Fibroblast of lung (primary cell): ENCODE results near the gene ECD. TPM values are rescaled to one million over a fixed set of nuclear protein-coding genes. Genes with fewer than 3 reads are reported as not detected.

Source experiments
- DNase-seq, 2 donors: peaks; one replicate each; pipeline versions ENCODE4 v3.0.0 to v3.0.0-alpha.2; 2010; ENCODE audit warnings: low read depth in 2 of 2
- H2AFZ ChIP-seq: 2 replicates; pipeline ENCODE4 v1.5.1; 2012; ENCODE audit warnings: low read length, control low read depth, inconsistent platforms
- H3K27ac ChIP-seq: 2 replicates; pipeline ENCODE4 v1.5.1; 2011; ENCODE audit warnings: low read length, control low read depth; ENCODE audit not compliant: insufficient read depth
- H3K27me3 ChIP-seq: 2 replicates; pipeline ENCODE4 v1.5.1; 2011; ENCODE audit warnings: mild to moderate bottlenecking, low read length; ENCODE audit not compliant: control insufficient read depth, insufficient read depth
- H3K36me3 ChIP-seq: 2 replicates; pipeline ENCODE4 v1.5.1; 2011; ENCODE audit warnings: low read length; ENCODE audit not compliant: control insufficient read depth, insufficient read depth
- H3K4me1 ChIP-seq: 2 replicates; pipeline ENCODE4 v1.5.1; 2011; ENCODE audit warnings: low read length; ENCODE audit not compliant: control insufficient read depth, insufficient read depth; ENCODE audit errors: extremely low read depth
- H3K4me2 ChIP-seq: 2 replicates; pipeline ENCODE4 v1.5.1; 2011; ENCODE audit warnings: low read length, control low read depth; ENCODE audit not compliant: insufficient read depth; ENCODE audit errors: extremely low read depth
- H3K4me3 ChIP-seq, 4 experiments: fragments of 200-600 bp in 1 of 4; sonication (generic) in 1 of 4; replicated peaks in 1 of 4; 2 replicates each; pipeline ENCODE4 v1.5.1; 2011 to 2016; ENCODE audit warnings: low read length in 4 of 4, low read depth in 3 of 4, mild to moderate bottlenecking in 3 of 4, control low read depth in 2 of 4, inconsistent platforms in 1 of 4, mixed read lengths in 1 of 4; ENCODE audit not compliant: insufficient read depth in 1 of 4; ENCODE audit errors: control extremely low read depth in 1 of 4
- H3K79me2 ChIP-seq: 2 replicates; pipeline ENCODE4 v1.5.1; 2012; ENCODE audit warnings: mild to moderate bottlenecking, low read length, inconsistent platforms; ENCODE audit not compliant: control insufficient read depth, insufficient read depth
- H3K9ac ChIP-seq: 2 replicates; pipeline ENCODE4 v1.5.1; 2011; ENCODE audit warnings: mild to moderate bottlenecking, low read length, control low read depth; ENCODE audit not compliant: insufficient read depth
- H3K9me3 ChIP-seq: 2 replicates; pipeline ENCODE4 v1.5.1; 2012; ENCODE audit warnings: low read depth, low read length; ENCODE audit not compliant: control insufficient read depth, insufficient read depth
- H4K20me1 ChIP-seq: 2 replicates; pipeline ENCODE4 v1.5.1; 2011; ENCODE audit warnings: low read length; ENCODE audit not compliant: control insufficient read depth, insufficient read depth; ENCODE audit errors: extremely low read depth
- EZH2 ChIP-seq: IDR thresholded peaks from 2 replicates; pipeline ENCODE4 v1.5.1; 2012; ENCODE audit warnings: low read length, control low read depth, mild to moderate bottlenecking; ENCODE audit errors: missing control alignments
- polyA plus RNA-seq, 2 donors: library from polyadenylated mRNA; depleted of rRNA in 1 of 2; stranded (reverse) in 1 of 2; unstranded in 1 of 2; fragments of >200 nt; gene quantifications; 2 replicates each; pipeline ENCODE4 v1.2.1, GENCODE V29; 2011 to 2012; ENCODE audit warnings: missing spikeins in 1 of 2
- total RNA-seq: library from RNA; depleted of rRNA; stranded (reverse); fragments of >200 nt; gene quantifications from 2 replicates; pipeline ENCODE4 v1.2.1, GENCODE V29; 2014
- TF ChIP-seq, protein P1 (sequence below), 2 donors: IDR thresholded peaks in 1 of 2; conservative IDR thresholded peaks in 1 of 2; 1 replicate in 1 of 2; 2 replicates in 1 of 2; pipeline ENCODE4 v1.5.1; 2011 to 2012; ENCODE audit warnings: low read length in 2 of 2, control low read depth in 1 of 2, inconsistent platforms in 1 of 2, low read depth in 1 of 2, mild to moderate bottlenecking in 1 of 2

ECD gene
- total and polyA plus RNA-seq, 2 donors (not counting 1 experiment from before 2014, with no cell fraction given): 22.0 to 40.9 TPM

DNA sequence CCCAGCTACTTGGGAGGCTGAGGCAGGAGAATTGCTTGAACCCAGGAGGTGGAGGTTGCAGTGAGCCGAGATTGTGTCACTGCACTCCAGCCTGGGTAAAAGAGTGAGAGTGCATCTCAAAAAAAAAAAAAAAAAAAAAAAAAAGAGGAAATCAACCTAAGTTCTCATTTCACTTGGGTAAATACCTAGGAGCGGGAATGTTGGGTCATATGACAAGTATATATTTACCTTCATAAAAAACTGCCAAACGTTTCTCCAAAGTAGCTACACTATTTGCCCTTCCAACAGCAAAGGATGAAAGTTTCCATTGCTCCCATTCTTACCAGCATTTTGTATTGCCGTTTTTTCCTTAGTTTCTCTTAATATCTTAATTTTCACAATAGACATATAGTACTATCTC is 81.0 kb downstream of the ECD start:
- no peak for TF ChIP-seq EZH2
- TF ChIP-seq, protein P1, sequence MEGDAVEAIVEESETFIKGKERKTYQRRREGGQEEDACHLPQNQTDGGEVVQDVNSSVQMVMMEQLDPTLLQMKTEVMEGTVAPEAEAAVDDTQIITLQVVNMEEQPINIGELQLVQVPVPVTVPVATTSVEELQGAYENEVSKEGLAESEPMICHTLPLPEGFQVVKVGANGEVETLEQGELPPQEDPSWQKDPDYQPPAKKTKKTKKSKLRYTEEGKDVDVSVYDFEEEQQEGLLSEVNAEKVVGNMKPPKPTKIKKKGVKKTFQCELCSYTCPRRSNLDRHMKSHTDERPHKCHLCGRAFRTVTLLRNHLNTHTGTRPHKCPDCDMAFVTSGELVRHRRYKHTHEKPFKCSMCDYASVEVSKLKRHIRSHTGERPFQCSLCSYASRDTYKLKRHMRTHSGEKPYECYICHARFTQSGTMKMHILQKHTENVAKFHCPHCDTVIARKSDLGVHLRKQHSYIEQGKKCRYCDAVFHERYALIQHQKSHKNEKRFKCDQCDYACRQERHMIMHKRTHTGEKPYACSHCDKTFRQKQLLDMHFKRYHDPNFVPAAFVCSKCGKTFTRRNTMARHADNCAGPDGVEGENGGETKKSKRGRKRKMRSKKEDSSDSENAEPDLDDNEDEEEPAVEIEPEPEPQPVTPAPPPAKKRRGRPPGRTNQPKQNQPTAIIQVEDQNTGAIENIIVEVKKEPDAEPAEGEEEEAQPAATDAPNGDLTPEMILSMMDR (conservative IDR thresholded peaks at IDR 0.05 in 1 of 2, IDR thresholded peaks at IDR 0.05 in 1 of 2; ENCODE audit: low read depth in 1 of 2, low read length in 2 of 2): no peak
- Histone ChIP-seq H3K36me3 (no peaks in the 10 kb centered on the region), H3K4me2 (no peak overlapping the region), H4K20me1 (no peaks in the 10 kb centered on the region), H3K27ac (no peak overlapping the region), H3K9ac (no peak overlapping the region), H3K9me3 (no peaks in the 10 kb centered on the region), H2AFZ (no peak overlapping the region), H3K79me2 (peaks cover 78% of the 10 kb centered on the region), H3K4me3 (no peak overlapping the region), H3K27me3 (no peaks in the 10 kb centered on the region), H3K4me1 (peaks cover 13% of the 10 kb centered on the region)
- DNase-seq: no peak

DNA sequence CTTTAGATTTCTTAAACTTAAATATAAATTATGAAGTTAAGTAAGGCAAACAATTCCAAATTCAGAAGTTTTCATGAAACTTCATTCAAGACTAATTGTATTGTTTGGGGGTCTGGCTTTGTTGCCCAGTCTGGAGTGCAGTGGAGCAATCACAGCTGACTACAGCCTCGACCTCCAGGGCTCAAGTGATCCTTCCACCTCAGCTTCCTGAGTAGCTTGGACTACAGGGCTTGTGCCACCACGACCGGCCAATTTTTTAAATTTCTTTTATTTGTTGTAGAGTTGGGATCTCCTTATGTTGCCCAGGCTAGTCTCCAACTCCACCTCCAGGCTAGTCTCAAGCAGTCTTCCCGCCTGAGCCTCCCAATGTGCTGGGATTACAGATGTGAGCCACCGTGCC is 83.6 kb downstream of the ECD start:
- no peak overlapping the region for H3K4me2 ChIP-seq
- peaks cover 13% of the 10 kb centered on the region for H3K4me1 ChIP-seq
- H4K20me1 ChIP-seq: no peaks in the 10 kb centered on the region
- TF ChIP-seq, protein P1 (conservative IDR thresholded peaks at IDR 0.05 in 1 of 2, IDR thresholded peaks at IDR 0.05 in 1 of 2; ENCODE audit: low read depth in 1 of 2, low read length in 2 of 2): no peak
- no peak for TF ChIP-seq EZH2
- no peak overlapping the region for H3K9ac ChIP-seq
- no peak overlapping the region for H2AFZ ChIP-seq
- H3K79me2 ChIP-seq: peaks cover 75% of the 10 kb centered on the region
- DNase-seq: no peak
- H3K9me3 ChIP-seq: no peaks in the 10 kb centered on the region
- no peaks in the 10 kb centered on the region for H3K27me3 ChIP-seq
- no peak overlapping the region for H3K4me3 ChIP-seq
- no peaks in the 10 kb centered on the region for H3K36me3 ChIP-seq
- H3K27ac ChIP-seq: no peak overlapping the region

Other genes starting within 250 kb of the ECD start
- gene PLA2G12B, start 213.2 kb downstream of the ECD start, total RNA-seq: not detected in 2 replicates
- not detected in 2 replicates for gene PLA2G12B, start 213.2 kb downstream of the ECD start, polyA plus RNA-seq
- 147 and 179 TPM in 2 replicates for gene P4HA1, start 71.1 kb downstream of the ECD start, total RNA-seq
- gene P4HA1, start 71.1 kb downstream of the ECD start, polyA plus RNA-seq: 89.1 and 226 TPM in 2 replicates
- 2.1 and 2.6 TPM in 2 replicates for gene NUDT13, start 57.6 kb downstream of the ECD start, total RNA-seq
- gene NUDT13, start 57.6 kb downstream of the ECD start, polyA plus RNA-seq: 1.3 and 1.8 TPM in 2 replicates
- gene FAM149B1, start 111 bp upstream of the ECD start, total RNA-seq: 35.4 and 44.9 TPM in 2 replicates
- gene FAM149B1, start 111 bp upstream of the ECD start, polyA plus RNA-seq: 22.8 and 38.9 TPM in 2 replicates
- gene DNAJC9, start 79.2 kb upstream of the ECD start, total RNA-seq: 14.5 and 20.3 TPM in 2 replicates
- gene DNAJC9, start 79.2 kb upstream of the ECD start, polyA plus RNA-seq: 16.3 and 31.4 TPM in 2 replicates
- gene MRPS16, start 84.6 kb upstream of the ECD start, total RNA-seq: 58.3 and 62.3 TPM in 2 replicates
- gene MRPS16, start 84.6 kb upstream of the ECD start, polyA plus RNA-seq: 59.4 and 76.2 TPM in 2 replicates
- gene CFAP70, start 190.9 kb upstream of the ECD start, total RNA-seq: 1.0 and 1.3 TPM in 2 replicates
- gene CFAP70, start 190.9 kb upstream of the ECD start, polyA plus RNA-seq: 0.18 and 0.19 TPM in 2 replicates
- gene ANXA7, start 246.1 kb upstream of the ECD start, total RNA-seq: 85.5 and 132 TPM in 2 replicates
- 150 and 169 TPM in 2 replicates for gene ANXA7, start 246.1 kb upstream of the ECD start, polyA plus RNA-seq